SK-N-SH (cell line): ENCODE data around the gene CCDC116. TPM values are rescaled to one million over a fixed set of nuclear protein-coding genes. Genes with fewer than 3 reads are reported as not detected.

ENCODE experiments used
- CTCF ChIA-PET: fragments of 300-600, 350-600 bp; formaldehyde crosslinking; extraction: SDS; loops from one replicate; lab custom pipeline; 2021; lab: Yijun Ruan, JAX
- POLR2A ChIA-PET: fragments of 350-600 bp; sonication (Branson Sonifier 250); formaldehyde crosslinking; extraction: SDS; loops from one replicate; lab custom pipeline; 2020; ENCODE audit warnings: antibody characterized with exemption, inconsistent platforms; lab: Yijun Ruan, JAX
- DNase-seq: peaks from one replicate; pipeline ENCODE4 v3.0.0; 2012
- H2AFZ ChIP-seq: fragments of 200-600 bp; sonication (generic); 2 replicates; pipeline ENCODE4 v1.8.1; 2016; ENCODE audit warnings: antibody characterized with exemption, mild to moderate bottlenecking, low read depth
- H3F3A ChIP-seq: fragments of 200-600 bp; sonication (generic); replicated peaks from 2 replicates; pipeline ENCODE3; 2016; ENCODE audit warnings: antibody characterized with exemption, mild to moderate bottlenecking; ENCODE audit not compliant: insufficient read depth
- H3K27ac ChIP-seq, 2 experiments: fragments of 200-500 bp in 1 of 2; fragments of 200-600 bp in 1 of 2; sonication (Bioruptor generic) in 1 of 2; sonication (generic), shearing (Covaris generic) in 1 of 2; 2 replicates each; pipeline versions ENCODE4 v1.5.1 to v1.6.1; 2014 to 2016; ENCODE audit warnings: low read depth in 2 of 2, inconsistent platforms in 1 of 2, low read length in 1 of 2, mild to moderate bottlenecking in 1 of 2, mixed read lengths in 1 of 2
- H3K27me3 ChIP-seq: fragments of 200-600 bp; sonication (generic), shearing (Covaris generic); 2 replicates; pipeline ENCODE4 v1.6.1; 2016; ENCODE audit warnings: mixed run types; ENCODE audit not compliant: insufficient read depth
- H3K36me3 ChIP-seq, 2 experiments: fragments of 200-500 bp in 1 of 2; fragments of 200-600 bp in 1 of 2; sonication (Bioruptor generic) in 1 of 2; sonication (generic) in 1 of 2; replicated peaks in 1 of 2; 2 replicates each; pipeline versions ENCODE3 to v1.5.1; 2014 to 2016; ENCODE audit warnings: low read length in 1 of 2, mild to moderate bottlenecking in 1 of 2; ENCODE audit not compliant: insufficient read depth in 2 of 2, control insufficient read depth in 1 of 2
- H3K4me1 ChIP-seq, 2 experiments: fragments of 200-500 bp in 1 of 2; fragments of 200-600 bp in 1 of 2; sonication (Bioruptor generic) in 1 of 2; sonication (generic), shearing (Covaris generic) in 1 of 2; 2 replicates each; pipeline versions ENCODE4 v1.5.1 to v1.6.1; 2014 to 2016; ENCODE audit warnings: low read depth in 1 of 2, low read length in 1 of 2, mixed run types in 1 of 2; ENCODE audit not compliant: insufficient read depth in 2 of 2, control insufficient read depth in 1 of 2
- H3K4me2 ChIP-seq: fragments of 200-600 bp; sonication (generic), shearing (Covaris generic); 2 replicates; pipeline ENCODE4 v1.6.1; 2017; ENCODE audit warnings: mixed run types
- H3K4me3 ChIP-seq, 2 experiments: fragments of 200-500 bp in 1 of 2; fragments of 200-600 bp in 1 of 2; sonication (Bioruptor generic) in 1 of 2; sonication (generic), shearing (Covaris generic) in 1 of 2; 2 replicates each; pipeline versions ENCODE4 v1.5.1 to v1.8.1; 2014 to 2016; ENCODE audit warnings: low read depth in 2 of 2, inconsistent platforms in 1 of 2, low read length in 1 of 2, mild to moderate bottlenecking in 1 of 2, mixed read lengths in 1 of 2, moderate library complexity in 1 of 2
- H3K79me2 ChIP-seq: fragments of 200-600 bp; sonication (generic); 2 replicates; pipeline ENCODE4 v1.8.1; 2017; ENCODE audit warnings: mild to moderate bottlenecking; ENCODE audit not compliant: insufficient read depth
- H3K9ac ChIP-seq: fragments of 200-600 bp; sonication (generic); 2 replicates; pipeline ENCODE4 v1.6.1; 2017; ENCODE audit warnings: mixed run types
- H3K9me2 ChIP-seq: fragments of 200-600 bp; sonication (generic); 2 replicates; pipeline ENCODE4 v1.6.1; 2017; ENCODE audit warnings: mixed run types
- H3K9me3 ChIP-seq: fragments of 200-600 bp; sonication (generic); 2 replicates; pipeline ENCODE4 v1.6.1; 2017; ENCODE audit warnings: mixed run types, mild to moderate bottlenecking, moderate library complexity
- H4K20me1 ChIP-seq: fragments of 200-600 bp; sonication (generic); 2 replicates; pipeline ENCODE4 v1.6.1; 2017; ENCODE audit warnings: mild to moderate bottlenecking, mixed run types; ENCODE audit not compliant: insufficient read depth
- CHD2 ChIP-seq: fragments of 150-350 bp; IDR thresholded peaks from 2 replicates; pipeline ENCODE4 v1.6.1; 2018; ENCODE audit warnings: low read length; ENCODE audit not compliant: partially characterized antibody
- EP300 ChIP-seq, 2 experiments: IDR thresholded peaks; 2 replicates each; pipeline versions ENCODE4 v1.4.0 to v1.6.1; 2012; ENCODE audit warnings: borderline replicate concordance in 1 of 2, low read depth in 1 of 2, low read length in 1 of 2
- EZH2phosphoT487 ChIP-seq: fragments of 200-600 bp; sonication (generic); IDR thresholded peaks from 2 replicates; pipeline ENCODE4 v1.6.1; 2017; ENCODE audit warnings: low read depth, mixed run types, mild to moderate bottlenecking, antibody characterized with exemption, moderate library complexity, borderline replicate concordance
- JUND ChIP-seq: IDR thresholded peaks from 2 replicates; pipeline ENCODE4 v1.4.0; 2012
- MEF2A ChIP-seq: IDR thresholded peaks from 2 replicates; pipeline ENCODE4 v1.4.0; 2012; ENCODE audit warnings: low read depth, borderline replicate concordance
- NRF1 ChIP-seq: IDR thresholded peaks from 2 replicates; pipeline ENCODE4 v1.6.1; 2012; ENCODE audit warnings: low read depth, mild to moderate bottlenecking, low read length
- RAD21 ChIP-seq: IDR thresholded peaks from 2 replicates; pipeline ENCODE4 v1.6.1; 2012; ENCODE audit warnings: mild to moderate bottlenecking, low read length
- RCOR1 ChIP-seq: fragments of 150-350 bp; IDR thresholded peaks from 2 replicates; pipeline ENCODE4 v1.6.1; 2017; ENCODE audit warnings: antibody characterized with exemption, low read length
- RFX5 ChIP-seq: IDR thresholded peaks from 2 replicates; pipeline ENCODE4 v1.6.1; 2012; ENCODE audit warnings: mild to moderate bottlenecking, improper control_type of control experiment, low read length
- TAF1 ChIP-seq: IDR thresholded peaks from 2 replicates; pipeline ENCODE4 v1.6.1; 2012; ENCODE audit warnings: low read depth, mild to moderate bottlenecking, low read length, moderate library complexity, borderline replicate concordance
- TCF12 ChIP-seq: IDR thresholded peaks from 2 replicates; pipeline ENCODE4 v1.4.0; 2012
- YY1 ChIP-seq: IDR thresholded peaks from 2 replicates; pipeline ENCODE4 v1.4.0; 2012; ENCODE audit warnings: low read depth, mild to moderate bottlenecking
- WGBS: methylation state at CpG from one replicate; pipeline ENCODE4 v1.1.6; 2017; ENCODE audit warnings: low lambda C conversion rate; 5-methylcytosine and 5-hydroxymethylcytosine counted together
- polyA plus RNA-seq, 3 experiments: library from polyadenylated mRNA; depleted of rRNA; stranded (reverse); fragments of >200 nt; gene quantifications; 2 replicates each; pipeline ENCODE4 v1.2.3, GENCODE V29; 2012
- TF ChIP-seq, protein P1 (sequence below): IDR thresholded peaks from 2 replicates; pipeline ENCODE4 v1.4.0; 2012; ENCODE audit warnings: low read depth, borderline replicate concordance
- TF ChIP-seq, protein P2 (sequence below): IDR thresholded peaks from 2 replicates; pipeline ENCODE4 v1.4.0; 2012; ENCODE audit warnings: low read depth, borderline replicate concordance
- TF ChIP-seq, protein P3 (sequence below): fragments of 150-350 bp; IDR thresholded peaks from 2 replicates; pipeline ENCODE4 v1.6.1; 2017; ENCODE audit warnings: antibody characterized with exemption, low read length, low read depth, borderline replicate concordance
- TF ChIP-seq, protein P4 (sequence below): IDR thresholded peaks from 2 replicates; pipeline ENCODE4; 2012
- TF ChIP-seq, protein P5 (sequence below): fragments of 200-600 bp; sonication (generic); IDR thresholded peaks from 2 replicates; pipeline ENCODE4 v1.6.1; 2017; ENCODE audit warnings: antibody characterized with exemption, mild to moderate bottlenecking, moderate library complexity

Gene CCDC116
- polyA plus RNA-seq, 1 of the 3 experiments (the other 2 are of a cell fraction), result 0.28 TPM

DNA sequence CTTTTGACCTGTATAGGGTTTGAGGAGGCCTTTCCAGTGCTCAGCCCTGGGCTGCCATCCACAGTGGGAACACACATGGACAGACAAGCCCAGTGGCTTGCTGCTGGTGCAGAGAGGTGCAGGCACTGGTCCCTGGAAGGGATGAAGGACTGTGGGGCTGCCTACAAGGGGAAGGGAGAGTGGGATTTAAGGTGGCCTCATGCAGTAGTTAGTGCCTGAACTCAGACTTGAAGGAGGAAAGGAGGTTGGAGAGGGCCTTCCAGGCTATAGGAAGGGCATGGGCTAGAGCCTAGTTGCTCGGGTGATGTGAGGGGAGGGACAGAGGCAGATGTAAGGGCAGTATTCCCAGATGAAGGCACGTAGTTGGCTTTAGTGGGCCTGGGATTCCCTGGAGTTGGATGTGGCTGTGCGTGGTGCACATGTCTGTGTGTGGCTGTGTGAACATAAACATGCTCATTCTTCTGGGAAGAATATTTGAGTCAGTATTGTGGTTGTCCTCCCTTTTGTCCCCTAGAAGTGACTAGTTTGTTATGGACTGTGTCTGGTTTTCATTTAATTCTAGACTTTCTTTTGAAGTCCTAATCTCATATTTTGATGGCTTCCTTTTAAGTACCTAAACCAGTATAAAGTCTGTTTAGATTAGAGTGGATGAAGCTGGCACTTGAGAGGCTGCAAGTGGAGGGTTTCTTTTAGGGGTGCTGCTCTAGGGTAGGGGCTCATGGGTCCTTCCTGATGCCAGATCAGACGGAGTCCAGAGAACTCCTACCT lies 21.2 kb upstream of the CCDC116 start:
- Histone ChIP-seq H3K36me3 (peaks cover 8 to 25% of the 10 kb centered on the region in 2 experiments), H3K79me2 (peaks cover 98% of the 10 kb centered on the region), H3K4me3 (no peak overlapping the region), H3K27ac (no peak overlapping the region), H3K9ac (no peak overlapping the region), H3K27me3 (no peaks in the 10 kb centered on the region), H3F3A (no peaks in the 10 kb centered on the region), H3K4me2 (no peak overlapping the region), H3K4me1 (no peaks in the 10 kb centered on the region; a peak in 1 of 4 replicates), H3K9me2 (no peaks in the 10 kb centered on the region), H4K20me1 (peaks cover 83% of the 10 kb centered on the region), H3K9me3 (no peaks in the 10 kb centered on the region), H2AFZ (no peak overlapping the region)
- no peak for DNase-seq
- POLR2A ChIA-PET, result no interaction called here
- TF ChIP-seq JUND (no peak), MEF2A (no peak), TCF12 (no peak), EP300 (IDR thresholded peaks at IDR 0.05; ENCODE audit: borderline replicate concordance in 1 of 2, low read depth in 1 of 2, low read length in 1 of 2) (no peak), RAD21 (no peak), NRF1 (no peak)
- TF ChIP-seq, protein P1, sequence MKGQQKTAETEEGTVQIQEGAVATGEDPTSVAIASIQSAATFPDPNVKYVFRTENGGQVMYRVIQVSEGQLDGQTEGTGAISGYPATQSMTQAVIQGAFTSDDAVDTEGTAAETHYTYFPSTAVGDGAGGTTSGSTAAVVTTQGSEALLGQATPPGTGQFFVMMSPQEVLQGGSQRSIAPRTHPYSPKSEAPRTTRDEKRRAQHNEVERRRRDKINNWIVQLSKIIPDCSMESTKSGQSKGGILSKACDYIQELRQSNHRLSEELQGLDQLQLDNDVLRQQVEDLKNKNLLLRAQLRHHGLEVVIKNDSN, result no peak
- CTCF ChIA-PET, result interaction anchor here (0.8 kb wide), 1 partner anchor 18 kb away, joined by 3 read pairs; the partner anchor contains the start of gene YDJC
- 89% methylated on average over 4 of the region's 4 CpGs for WGBS

DNA sequence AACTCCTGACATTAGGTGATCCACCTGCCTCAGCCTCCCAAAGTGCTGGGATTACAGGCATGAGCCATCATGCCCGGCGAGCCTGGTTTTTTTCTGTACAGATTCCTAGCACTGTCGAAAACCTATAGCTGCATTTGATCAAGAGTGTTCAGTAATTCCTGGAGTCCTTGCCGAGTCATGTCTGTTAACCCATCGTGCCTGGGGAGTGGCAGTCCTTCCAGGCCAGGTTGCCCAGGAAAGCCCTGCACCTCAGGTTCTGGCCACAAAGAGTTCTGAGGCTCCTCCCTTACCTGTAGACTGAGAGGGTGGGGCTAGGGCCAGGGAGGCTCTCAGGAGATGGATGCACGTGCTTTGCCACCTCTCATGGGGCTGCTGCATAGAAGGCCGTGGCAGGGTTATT lies 19.7 kb upstream of the CCDC116 start:
- H3K79me2 ChIP-seq, result peaks cover 98% of the 10 kb centered on the region
- no peak overlapping the region for H3K4me3 ChIP-seq
- no peak overlapping the region for H3K9ac ChIP-seq
- 89% methylated on average over 5 of the region's 7 CpGs for WGBS
- no peak overlapping the region for H2AFZ ChIP-seq
- TF ChIP-seq CHD2 (no peak), YY1 (no peak), TAF1 (no peak), RCOR1 (no peak), RFX5 (no peak), EZH2phosphoT487 (no peak)
- TF ChIP-seq, protein P2, sequence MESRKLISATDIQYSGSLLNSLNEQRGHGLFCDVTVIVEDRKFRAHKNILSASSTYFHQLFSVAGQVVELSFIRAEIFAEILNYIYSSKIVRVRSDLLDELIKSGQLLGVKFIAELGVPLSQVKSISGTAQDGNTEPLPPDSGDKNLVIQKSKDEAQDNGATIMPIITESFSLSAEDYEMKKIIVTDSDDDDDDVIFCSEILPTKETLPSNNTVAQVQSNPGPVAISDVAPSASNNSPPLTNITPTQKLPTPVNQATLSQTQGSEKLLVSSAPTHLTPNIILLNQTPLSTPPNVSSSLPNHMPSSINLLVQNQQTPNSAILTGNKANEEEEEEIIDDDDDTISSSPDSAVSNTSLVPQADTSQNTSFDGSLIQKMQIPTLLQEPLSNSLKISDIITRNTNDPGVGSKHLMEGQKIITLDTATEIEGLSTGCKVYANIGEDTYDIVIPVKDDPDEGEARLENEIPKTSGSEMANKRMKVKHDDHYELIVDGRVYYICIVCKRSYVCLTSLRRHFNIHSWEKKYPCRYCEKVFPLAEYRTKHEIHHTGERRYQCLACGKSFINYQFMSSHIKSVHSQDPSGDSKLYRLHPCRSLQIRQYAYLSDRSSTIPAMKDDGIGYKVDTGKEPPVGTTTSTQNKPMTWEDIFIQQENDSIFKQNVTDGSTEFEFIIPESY, result no peak
- TF ChIP-seq, protein P3, sequence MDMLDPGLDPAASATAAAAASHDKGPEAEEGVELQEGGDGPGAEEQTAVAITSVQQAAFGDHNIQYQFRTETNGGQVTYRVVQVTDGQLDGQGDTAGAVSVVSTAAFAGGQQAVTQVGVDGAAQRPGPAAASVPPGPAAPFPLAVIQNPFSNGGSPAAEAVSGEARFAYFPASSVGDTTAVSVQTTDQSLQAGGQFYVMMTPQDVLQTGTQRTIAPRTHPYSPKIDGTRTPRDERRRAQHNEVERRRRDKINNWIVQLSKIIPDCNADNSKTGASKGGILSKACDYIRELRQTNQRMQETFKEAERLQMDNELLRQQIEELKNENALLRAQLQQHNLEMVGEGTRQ, result no peak
- TF ChIP-seq, protein P4, sequence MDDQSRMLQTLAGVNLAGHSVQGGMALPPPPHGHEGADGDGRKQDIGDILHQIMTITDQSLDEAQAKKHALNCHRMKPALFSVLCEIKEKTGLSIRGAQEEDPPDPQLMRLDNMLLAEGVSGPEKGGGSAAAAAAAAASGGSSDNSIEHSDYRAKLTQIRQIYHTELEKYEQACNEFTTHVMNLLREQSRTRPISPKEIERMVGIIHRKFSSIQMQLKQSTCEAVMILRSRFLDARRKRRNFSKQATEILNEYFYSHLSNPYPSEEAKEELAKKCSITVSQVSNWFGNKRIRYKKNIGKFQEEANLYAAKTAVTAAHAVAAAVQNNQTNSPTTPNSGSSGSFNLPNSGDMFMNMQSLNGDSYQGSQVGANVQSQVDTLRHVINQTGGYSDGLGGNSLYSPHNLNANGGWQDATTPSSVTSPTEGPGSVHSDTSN, result no peak
- TF ChIP-seq, protein P5, sequence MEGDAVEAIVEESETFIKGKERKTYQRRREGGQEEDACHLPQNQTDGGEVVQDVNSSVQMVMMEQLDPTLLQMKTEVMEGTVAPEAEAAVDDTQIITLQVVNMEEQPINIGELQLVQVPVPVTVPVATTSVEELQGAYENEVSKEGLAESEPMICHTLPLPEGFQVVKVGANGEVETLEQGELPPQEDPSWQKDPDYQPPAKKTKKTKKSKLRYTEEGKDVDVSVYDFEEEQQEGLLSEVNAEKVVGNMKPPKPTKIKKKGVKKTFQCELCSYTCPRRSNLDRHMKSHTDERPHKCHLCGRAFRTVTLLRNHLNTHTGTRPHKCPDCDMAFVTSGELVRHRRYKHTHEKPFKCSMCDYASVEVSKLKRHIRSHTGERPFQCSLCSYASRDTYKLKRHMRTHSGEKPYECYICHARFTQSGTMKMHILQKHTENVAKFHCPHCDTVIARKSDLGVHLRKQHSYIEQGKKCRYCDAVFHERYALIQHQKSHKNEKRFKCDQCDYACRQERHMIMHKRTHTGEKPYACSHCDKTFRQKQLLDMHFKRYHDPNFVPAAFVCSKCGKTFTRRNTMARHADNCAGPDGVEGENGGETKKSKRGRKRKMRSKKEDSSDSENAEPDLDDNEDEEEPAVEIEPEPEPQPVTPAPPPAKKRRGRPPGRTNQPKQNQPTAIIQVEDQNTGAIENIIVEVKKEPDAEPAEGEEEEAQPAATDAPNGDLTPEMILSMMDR, result no peak
- TF ChIP-seq, protein P1, result no peak
- no peak overlapping the region for H3K4me2 ChIP-seq
- no peaks in the 10 kb centered on the region for H3K27me3 ChIP-seq
- ChIA-PET CTCF (interaction anchor here (0.8 to 3.3 kb wide), 4 partner anchors 12 to 29 kb away, joined by 3 to 19 read pairs (median 4); partner anchors contain the start of genes SDF2L1 and YDJC), POLR2A (no interaction called here)
- no peak overlapping the region for H3K27ac ChIP-seq
- DNase-seq, result no peak
- no peaks in the 10 kb centered on the region for H3K9me2 ChIP-seq
- H3K9me3 ChIP-seq, result no peaks in the 10 kb centered on the region
- peaks cover 8 to 25% of the 10 kb centered on the region in 2 experiments for H3K36me3 ChIP-seq
- peaks cover 85% of the 10 kb centered on the region for H4K20me1 ChIP-seq
- H3K4me1 ChIP-seq, result no peaks in the 10 kb centered on the region; a peak in 1 of 4 replicates
- H3F3A ChIP-seq, result no peaks in the 10 kb centered on the region
